ENCODE results near the gene MAP4K5.
"Not testable (repeated sequence)": the region's sequence is repeated elsewhere in the genome, so short reads cannot be mapped to it uniquely, and the experiment has no call there.

The MAP4K5 gene

GRCh38 chr14:50531595-50532501 is 521 bp downstream of the MAP4K5 start:
- DNase-seq (ENCODE audit: low read depth) = no peak

GRCh38 chr14:50530794-50531365 is 1.5 kb downstream of the MAP4K5 start:
- DNase-seq (ENCODE audit: low read depth) = no peak

GRCh38 chr14:50530358-50530757 is 2.0 kb downstream of the MAP4K5 start:
- DNase-seq (ENCODE audit: low read depth) = no peak

- DNase-seq (ENCODE audit: low read depth) = no peak
Observed at GRCh38 chr14:50529288-50530179, 2.8 kb downstream of the MAP4K5 start.

- no peak for DNase-seq (ENCODE audit: low read depth)
Observed at GRCh38 chr14:50528000-50528399, 4.4 kb downstream of the MAP4K5 start.

- no peak for DNase-seq (ENCODE audit: low read depth)
Observed at GRCh38 chr14:50524731-50525515, 7.4 kb downstream of the MAP4K5 start.

- no peak for DNase-seq (ENCODE audit: low read depth)
Observed at GRCh38 chr14:50524060-50524459, 8.3 kb downstream of the MAP4K5 start.

GRCh38 chr14:50523271-50524041 is 8.9 kb downstream of the MAP4K5 start:
- DNase-seq (ENCODE audit: low read depth) = no peak

- DNase-seq (ENCODE audit: low read depth) = no peak
Observed at GRCh38 chr14:50521912-50522341, 10.4 kb downstream of the MAP4K5 start.

GRCh38 chr14:50520947-50521815 is 11.2 kb downstream of the MAP4K5 start:
- peak; percentile 57 for DNase-seq (ENCODE audit: low read depth)

GRCh38 chr14:50516091-50516490 is 16.3 kb downstream of the MAP4K5 start:
- DNase-seq (ENCODE audit: low read depth) = no peak

GRCh38 chr14:50512463-50512862 is 19.9 kb downstream of the MAP4K5 start:
- no peak for DNase-seq (ENCODE audit: low read depth)

GRCh38 chr14:50510157-50510556 is 22.2 kb downstream of the MAP4K5 start:
- DNase-seq (ENCODE audit: low read depth) = no peak

GRCh38 chr14:50507078-50507477 is 25.3 kb downstream of the MAP4K5 start:
- not testable (repeated sequence) for DNase-seq (ENCODE audit: low read depth)

GRCh38 chr14:50501642-50502041 is 30.7 kb downstream of the MAP4K5 start:
- no peak for DNase-seq (ENCODE audit: low read depth)

GRCh38 chr14:50497351-50497750 is 35.0 kb downstream of the MAP4K5 start:
- no peak for DNase-seq (ENCODE audit: low read depth)

- no peak for DNase-seq (ENCODE audit: low read depth)
Observed at GRCh38 chr14:50489851-50490250, 42.5 kb downstream of the MAP4K5 start.

GRCh38 chr14:50488521-50488920 is 43.8 kb downstream of the MAP4K5 start:
- no peak for DNase-seq (ENCODE audit: low read depth)

GRCh38 chr14:50479041-50479440 is 53.3 kb downstream of the MAP4K5 start:
- no peak for DNase-seq (ENCODE audit: low read depth)

GRCh38 chr14:50477760-50478159 is 54.6 kb downstream of the MAP4K5 start:
- DNase-seq (ENCODE audit: low read depth) = no peak
